A172 (cell line): ENCODE results near the gene ANAPC10. TPM values are rescaled to one million over a fixed set of nuclear protein-coding genes. Genes with fewer than 3 reads are reported as not detected.

Experiments
- DNase-seq: peaks from one replicate; pipeline ENCODE4 v3.0.0-alpha.2; 2015; ENCODE audit warnings: low spot score
- total RNA-seq: library from RNA; depleted of rRNA; stranded (reverse); fragments of >200 nt; shearing (Covaris generic); gene quantifications from 2 replicates; pipeline ENCODE4 v1.2.3, GENCODE V29; 2014

ANAPC10 gene
- total RNA-seq, 1 experiment from 2014 or later = 64.3 TPM

GRCh38 chr4:145071560-145071959 lies 26.4 kb downstream of the ANAPC10 start:
- DNase-seq = no peak

DNA sequence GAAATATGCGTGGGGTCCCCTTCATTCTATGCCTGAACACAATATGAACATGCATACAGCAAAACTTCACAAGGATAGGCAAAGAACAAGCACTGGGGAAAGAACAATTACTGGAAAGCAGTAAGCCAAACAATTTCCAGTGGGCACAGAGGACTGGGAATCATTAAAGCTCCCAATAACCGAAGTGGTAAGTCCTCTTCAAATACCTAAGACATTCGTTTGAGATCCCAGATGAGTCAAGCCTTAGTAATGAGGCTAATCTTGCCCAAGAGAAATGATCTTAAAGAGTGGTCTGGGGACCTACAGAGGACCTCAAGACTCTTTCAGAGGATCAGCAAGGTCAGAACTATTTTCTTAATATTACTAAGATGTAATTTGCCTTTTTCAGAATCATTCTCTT lies 28.6 kb downstream of the ANAPC10 start:
- DNase-seq = no peak

DNA sequence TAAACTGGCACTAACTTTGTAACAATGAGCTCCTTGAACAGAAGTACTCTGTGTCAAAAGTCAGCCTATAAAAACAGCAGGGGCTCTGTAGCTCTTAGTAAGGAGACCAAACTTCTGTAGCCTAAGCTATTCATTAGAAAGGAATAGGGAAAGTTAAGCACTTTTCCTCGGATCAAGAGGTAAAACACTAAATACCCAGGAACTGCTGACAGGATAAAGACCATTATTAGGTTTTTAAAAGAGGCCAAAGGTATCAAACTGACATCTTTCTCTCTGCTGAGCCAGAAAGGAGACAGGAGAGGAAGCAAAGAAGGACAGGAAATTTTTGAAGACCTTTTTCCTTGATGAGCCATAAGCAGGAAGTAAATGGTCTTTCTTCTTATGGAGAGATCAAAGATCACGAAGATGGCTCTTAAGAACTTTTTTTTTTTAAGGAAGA lies 31.9 kb downstream of the ANAPC10 start:
- DNase-seq = peak; percentile 16

- DNase-seq = peak; percentile 46
Measured at GRCh38 chr4:145061318-145061920, 36.6 kb downstream of the ANAPC10 start.

DNA sequence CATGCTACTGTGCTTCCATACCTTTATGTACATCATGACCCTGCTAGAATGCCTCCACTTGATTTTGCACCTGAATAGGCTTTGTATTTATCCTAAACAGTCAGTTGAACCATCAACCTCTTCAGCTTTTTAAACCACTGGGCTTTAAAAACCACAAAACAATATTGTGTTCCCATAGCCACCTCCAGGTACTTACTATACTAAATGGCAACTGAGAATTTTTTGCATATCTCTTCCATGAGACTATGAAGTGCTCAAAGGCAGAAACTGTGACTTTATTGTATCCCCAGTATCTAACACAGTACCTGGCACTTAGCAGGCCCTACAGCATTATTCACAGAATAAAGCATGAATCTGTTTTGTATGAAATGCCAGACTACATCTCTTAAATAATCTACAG lies 39.7 kb downstream of the ANAPC10 start:
- no peak for DNase-seq

DNA sequence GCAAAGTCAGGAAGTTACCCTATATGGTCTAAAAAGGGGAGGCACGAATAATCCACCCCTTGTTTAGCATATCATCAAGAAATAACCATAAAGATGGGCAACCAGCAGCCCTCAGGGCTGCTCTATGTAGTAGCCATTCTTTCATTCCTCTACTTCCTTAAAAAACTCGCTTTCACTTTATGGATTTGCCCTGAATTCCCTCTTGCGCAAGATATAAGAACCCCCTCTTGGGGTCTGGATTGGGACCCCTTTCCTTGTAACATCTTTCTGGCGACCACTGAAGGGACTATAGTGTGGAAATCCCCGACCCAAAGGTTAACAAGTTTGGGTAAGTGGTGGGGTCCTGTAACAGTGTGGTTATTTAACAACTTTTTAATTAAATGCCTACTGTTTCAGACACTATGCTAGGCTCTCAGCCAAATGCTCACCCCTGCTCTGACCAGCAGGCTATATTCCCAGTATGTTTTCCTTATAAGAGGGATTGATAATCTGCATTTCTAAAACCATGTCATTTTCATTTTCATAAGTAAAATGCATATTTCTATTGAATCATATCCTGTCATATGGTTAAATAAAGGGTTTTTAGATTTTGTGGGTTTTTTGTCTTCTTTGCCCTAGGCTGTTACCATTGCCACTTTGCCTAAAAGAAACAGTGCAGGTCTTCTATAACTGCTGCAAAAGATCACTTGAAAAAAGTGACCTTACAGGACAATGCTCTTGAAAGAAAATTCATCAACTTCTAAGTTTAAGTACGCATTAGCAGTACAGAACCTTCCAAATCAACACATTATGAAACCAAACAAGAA lies 41.5 kb downstream of the ANAPC10 start:
- DNase-seq = no peak

DNA sequence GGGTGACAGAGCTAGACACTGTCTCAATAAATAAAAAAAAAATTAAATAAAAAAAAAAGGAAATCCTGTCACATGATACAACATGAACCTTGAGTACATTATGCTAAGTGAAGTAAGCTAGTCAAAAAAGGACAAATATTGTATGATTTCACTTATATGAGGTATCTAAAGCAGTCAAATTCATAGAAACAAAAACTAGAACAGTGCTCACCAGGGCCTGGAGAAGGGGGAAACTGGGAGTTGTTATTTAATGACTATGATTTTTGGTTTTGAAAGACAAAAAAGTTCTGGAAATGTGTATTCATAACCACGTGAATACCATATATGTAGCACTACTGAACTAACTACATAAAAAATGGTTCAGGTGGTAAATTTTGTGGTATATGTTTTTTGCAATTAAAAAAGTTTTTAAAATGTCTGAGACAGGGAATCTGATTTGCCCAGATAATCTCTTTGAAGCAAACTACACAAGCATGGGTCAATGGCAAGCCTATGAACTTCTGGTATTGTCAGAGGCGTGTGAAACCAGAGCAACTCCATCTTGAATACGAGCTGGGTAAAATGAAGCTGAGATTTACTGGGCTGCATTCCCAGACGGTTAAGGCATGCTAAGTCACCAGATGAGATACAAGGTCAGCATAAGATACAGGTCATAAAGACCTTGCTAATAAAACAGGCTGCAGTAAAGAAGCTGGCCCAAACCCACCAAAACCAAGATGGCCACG lies 42.3 kb downstream of the ANAPC10 start:
- no peak for DNase-seq

- no peak for DNase-seq
Measured at GRCh38 chr4:145049241-145049640, 48.8 kb downstream of the ANAPC10 start.

- DNase-seq = no peak
Measured at GRCh38 chr4:145048817-145049216, 49.2 kb downstream of the ANAPC10 start.

DNA sequence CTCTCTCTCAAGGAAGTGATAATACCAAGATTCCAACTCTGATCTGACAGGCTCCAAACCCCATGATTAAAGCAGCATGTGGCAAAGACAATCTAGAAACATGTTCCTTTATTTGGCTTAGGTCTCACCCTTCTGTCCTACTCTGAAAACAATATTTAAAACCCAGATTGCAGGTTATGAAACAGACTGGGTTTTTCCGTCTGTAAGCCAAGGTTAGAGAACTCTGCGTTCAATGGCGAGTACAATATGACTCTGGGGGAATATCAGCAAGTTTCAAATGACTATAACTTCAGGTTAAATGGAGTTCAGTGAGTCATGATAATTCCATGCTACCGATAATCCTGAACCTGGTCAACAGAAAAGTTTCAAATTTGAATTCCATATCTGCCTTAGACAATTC lies 50.8 kb downstream of the ANAPC10 start:
- DNase-seq = no peak

DNA sequence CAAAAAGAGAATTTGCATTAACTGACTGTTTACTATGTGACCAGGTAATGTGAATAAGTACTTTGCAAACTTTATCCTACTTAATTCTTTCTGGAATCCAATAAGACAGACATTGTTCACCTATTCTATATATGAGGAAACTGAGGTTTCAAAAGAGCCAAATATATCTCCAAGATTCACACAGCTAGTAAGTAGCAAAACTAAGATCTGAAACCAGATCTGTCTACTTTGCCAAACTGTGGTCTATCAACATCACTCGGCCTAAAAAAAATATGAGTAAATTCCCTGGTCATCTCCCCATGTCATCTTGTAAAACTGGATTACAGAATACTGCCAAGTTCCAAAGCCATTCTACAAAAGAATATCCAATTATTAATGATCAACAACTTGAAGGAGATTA lies 52.8 kb downstream of the ANAPC10 start:
- no peak for DNase-seq

DNA sequence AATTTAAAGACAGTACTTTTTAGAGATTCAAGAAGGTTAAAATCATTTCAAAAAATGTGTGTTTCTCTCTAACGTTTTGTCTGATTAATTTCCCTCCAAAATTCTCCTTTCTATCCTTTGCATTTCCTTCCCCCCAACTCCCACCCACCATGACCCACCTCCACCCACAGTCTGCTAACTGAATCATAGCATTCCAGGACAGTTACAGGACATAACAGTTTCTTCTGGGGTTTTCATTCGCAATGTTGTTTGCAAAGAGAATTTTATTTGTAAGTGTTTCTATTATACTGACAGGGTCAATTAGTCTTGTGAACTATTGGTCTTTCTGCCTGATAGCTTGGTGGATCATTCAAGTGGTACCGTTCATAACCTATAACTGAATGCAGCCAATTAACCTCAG lies 53.7 kb downstream of the ANAPC10 start:
- DNase-seq = no peak

GRCh38 chr4:145043306-145043705 lies 54.7 kb downstream of the ANAPC10 start:
- DNase-seq = no peak

GRCh38 chr4:145042601-145043285 lies 55.3 kb downstream of the ANAPC10 start:
- no peak for DNase-seq

GRCh38 chr4:145041378-145041777 lies 56.6 kb downstream of the ANAPC10 start:
- no peak for DNase-seq

GRCh38 chr4:145035494-145036136 lies 62.4 kb downstream of the ANAPC10 start:
- no peak for DNase-seq

GRCh38 chr4:145034727-145035211 lies 63.2 kb downstream of the ANAPC10 start:
- DNase-seq = peak; percentile 22

DNA sequence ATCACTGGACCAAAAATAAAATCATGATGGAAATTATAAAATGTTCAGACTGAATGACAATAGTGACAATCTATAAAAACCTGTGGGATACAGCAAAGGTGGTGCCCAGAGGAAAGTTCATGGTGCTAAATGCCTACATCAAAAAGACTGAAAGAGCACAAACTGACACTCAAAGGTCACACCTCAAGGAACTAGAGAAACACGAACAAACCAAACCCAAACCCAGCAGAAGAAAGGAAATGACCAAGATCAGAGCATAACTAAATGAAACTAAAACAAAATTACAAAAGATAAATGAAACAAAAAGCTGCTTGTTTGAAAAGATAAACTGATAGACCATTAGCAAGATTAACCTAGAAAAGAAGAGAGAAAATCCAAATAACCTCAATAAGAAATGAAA lies 78.7 kb downstream of the ANAPC10 start:
- DNase-seq = no peak

GRCh38 chr4:145014365-145014764 lies 83.6 kb downstream of the ANAPC10 start:
- no peak for DNase-seq

DNA sequence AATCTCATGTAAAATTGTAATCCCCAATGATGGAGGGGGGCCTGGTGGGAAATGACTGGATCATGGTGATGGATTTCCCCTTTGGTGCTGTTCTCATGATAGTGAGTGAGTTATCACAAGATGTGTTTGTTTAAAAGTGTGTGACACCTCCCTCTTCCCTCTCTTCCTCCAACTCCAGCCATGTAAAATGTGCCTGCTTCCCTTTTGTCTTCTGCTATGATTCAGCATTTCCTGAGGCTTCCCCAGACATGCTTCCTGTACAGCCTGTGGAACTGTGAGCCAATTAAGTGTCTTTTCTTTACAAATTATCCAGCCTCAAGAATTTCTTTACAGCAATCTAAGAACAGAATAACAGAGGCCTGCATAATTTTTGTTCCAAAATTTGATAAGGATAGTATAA lies 85.2 kb downstream of the ANAPC10 start:
- DNase-seq = peak; percentile 73

DNA sequence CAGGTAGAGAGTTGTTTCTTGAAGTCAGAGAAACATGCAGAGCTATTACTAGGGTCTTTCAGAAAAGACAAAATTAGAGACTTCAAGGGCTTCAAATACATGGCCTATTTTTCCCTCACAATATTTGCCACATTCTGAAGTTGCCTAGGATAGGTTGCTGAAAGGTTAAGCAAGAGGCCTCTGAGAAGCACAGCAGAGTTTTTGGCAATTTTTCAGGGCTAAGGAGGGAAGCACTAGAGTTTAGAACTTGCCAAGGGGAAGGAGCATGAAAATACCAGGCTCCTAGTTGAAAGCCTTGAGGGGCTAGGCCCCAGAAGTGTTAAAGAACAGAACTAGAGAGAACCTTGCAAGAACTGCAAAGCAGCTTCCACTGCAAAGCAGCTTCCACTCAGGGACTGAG lies 86.4 kb downstream of the ANAPC10 start:
- DNase-seq = no peak
